ENCODE data around the gene BPIFA1. TPM values are rescaled to one million over a fixed set of nuclear protein-coding genes. Genes with fewer than 3 reads are reported as not detected.
A peak's percentile ranks its signal among the peaks of the same experiment; 100 is the strongest.

Gene BPIFA1
- total RNA-seq, 1 donor from 2014 or later: not detected

- Mint-ChIP-seq H3K4me1 (ENCODE audit: low read depth, unreplicated experiment) (no peaks in the 10 kb centered on the region), H3K36me3 (ENCODE audit: low read depth, unreplicated experiment) (no peaks in the 10 kb centered on the region), H3K27me3 (ENCODE audit: low read depth, unreplicated experiment) (peaks cover 59% of the 10 kb centered on the region), H3K4me3 (ENCODE audit: unreplicated experiment) (no peak overlapping the region), H3K27ac (ENCODE audit: unreplicated experiment) (no peak overlapping the region), H3K9me3 (ENCODE audit: unreplicated experiment) (peaks cover 5% of the 10 kb centered on the region)
- H3K27me3 ChIP-seq (ENCODE audit: insufficient read depth, low read length): peaks cover 7% of the 10 kb centered on the region
- DNase-seq (ENCODE audit: low read depth) (no peak), FAIRE-seq (no peak)
- no peaks in the 10 kb centered on the region for H4K20me1 ChIP-seq (ENCODE audit: insufficient read depth, low read length)
- H3K4me1 ChIP-seq (ENCODE audit: insufficient read depth, low read length): no peaks in the 10 kb centered on the region
- H3K4me2 ChIP-seq (ENCODE audit: low read length): no peak overlapping the region
- H3K36me3 ChIP-seq (ENCODE audit: insufficient read depth, low read length): no peaks in the 10 kb centered on the region
- H3K4me3 ChIP-seq (ENCODE audit: insufficient read depth, low read depth, low read length): no peak overlapping the region
- H3K79me2 ChIP-seq (ENCODE audit: insufficient read depth, low read length): no peaks in the 10 kb centered on the region
- H3K27ac ChIP-seq (ENCODE audit: low read depth, low read length): no peak overlapping the region
- H2AFZ ChIP-seq (ENCODE audit: low read depth, low read length): no peak overlapping the region
- TF ChIP-seq EZH2 (IDR thresholded peaks at IDR 0.05; ENCODE audit: insufficient read depth, low read length): no peak
- no peak for TF ChIP-seq CTCF (IDR thresholded peaks at IDR 0.05; ENCODE audit: insufficient read depth, low read depth, low read length)
- H3K9ac ChIP-seq (ENCODE audit: low read length): no peak overlapping the region
- no peaks in the 10 kb centered on the region for H3K9me3 ChIP-seq (ENCODE audit: insufficient read depth, low read depth, low read length)
These were observed 55.6 kb downstream of the BPIFA1 start for GRCh38 chr20:33291416-33291815.

GRCh38 chr20:33291830-33292355, 56.1 kb downstream of the BPIFA1 start:
- no peaks in the 10 kb centered on the region for H3K4me1 ChIP-seq (ENCODE audit: insufficient read depth, low read length)
- no peaks in the 10 kb centered on the region for H4K20me1 ChIP-seq (ENCODE audit: insufficient read depth, low read length)
- no peak overlapping the region for H3K4me3 ChIP-seq (ENCODE audit: insufficient read depth, low read depth, low read length)
- H3K79me2 ChIP-seq (ENCODE audit: insufficient read depth, low read length): no peaks in the 10 kb centered on the region
- H3K27ac ChIP-seq (ENCODE audit: low read depth, low read length): no peak overlapping the region
- Mint-ChIP-seq H3K9me3 (ENCODE audit: unreplicated experiment) (peaks cover 5% of the 10 kb centered on the region), H3K27ac (ENCODE audit: unreplicated experiment) (no peak overlapping the region), H3K4me3 (ENCODE audit: unreplicated experiment) (no peak overlapping the region), H3K4me1 (ENCODE audit: low read depth, unreplicated experiment) (no peaks in the 10 kb centered on the region), H3K36me3 (ENCODE audit: low read depth, unreplicated experiment) (no peaks in the 10 kb centered on the region), H3K27me3 (ENCODE audit: low read depth, unreplicated experiment) (peaks cover 59% of the 10 kb centered on the region)
- TF ChIP-seq EZH2 (IDR thresholded peaks at IDR 0.05; ENCODE audit: insufficient read depth, low read length) (no peak), CTCF (IDR thresholded peaks at IDR 0.05; ENCODE audit: insufficient read depth, low read depth, low read length) (peak; percentile 79)
- no peaks in the 10 kb centered on the region for H3K36me3 ChIP-seq (ENCODE audit: insufficient read depth, low read length)
- no peak overlapping the region for H3K4me2 ChIP-seq (ENCODE audit: low read length)
- DNase-seq (ENCODE audit: low read depth): no peak
- H2AFZ ChIP-seq (ENCODE audit: low read depth, low read length): no peak overlapping the region
- H3K9ac ChIP-seq (ENCODE audit: low read length): no peak overlapping the region
- H3K9me3 ChIP-seq (ENCODE audit: insufficient read depth, low read depth, low read length): no peaks in the 10 kb centered on the region
- H3K27me3 ChIP-seq (ENCODE audit: insufficient read depth, low read length): peaks cover 7% of the 10 kb centered on the region
- no peak for FAIRE-seq

Other genes with a start within 250 kb of the BPIFA1 start
- not detected in 2 replicates for gene SUN5, start 231.6 kb upstream of the BPIFA1 start, total RNA-seq
- not detected in 2 replicates for gene BPIFB2, start 228.3 kb upstream of the BPIFA1 start, total RNA-seq
- gene BPIFB6, start 204.3 kb upstream of the BPIFA1 start, total RNA-seq: not detected in 2 replicates
- gene BPIFB3, start 182.1 kb upstream of the BPIFA1 start, total RNA-seq: not detected in 2 replicates
- gene BPIFB4, start 156.4 kb upstream of the BPIFA1 start, total RNA-seq: not detected in 2 replicates
- gene BPIFA2, start 67.8 kb upstream of the BPIFA1 start, total RNA-seq: not detected in 2 replicates
- not detected in 2 replicates for gene BPIFA3, start 18.6 kb upstream of the BPIFA1 start, total RNA-seq
- gene BPIFB1, start 47.2 kb downstream of the BPIFA1 start, total RNA-seq: not detected in 2 replicates
- 24.9 and 29.2 TPM in 2 replicates for gene CDK5RAP1, start 165.5 kb downstream of the BPIFA1 start, total RNA-seq
- 7.1 and 9.6 TPM in 2 replicates for gene SNTA1, start 207.8 kb downstream of the BPIFA1 start, total RNA-seq

All from astrocyte (in vitro differentiated cells and primary cell).